Activated CD4-positive, alpha-beta T cell treated with anti-CD3 and anti-CD28 coated beads for 36 hours (primary cell): ENCODE data around the gene OAS3. TPM values are rescaled to one million over a fixed set of nuclear protein-coding genes. Genes with fewer than 3 reads are reported as not detected.
A peak's percentile ranks its signal among the peaks of the same experiment; 100 is the strongest.
"Not testable (repeated sequence)": the region's sequence is repeated elsewhere in the genome, so short reads cannot be mapped to it uniquely, and the experiment has no call there.

Experiments used
- ATAC-seq: fragments of 200-7000 bp; cut with Tn5 transposase; one replicate; pipeline ENCODE4 v1.10.0; 2021; ENCODE audit warnings: mild to moderate bottlenecking, moderate library complexity
- CTCF ChIA-PET: fragments of 350-600 bp; sonication (Branson Sonifier 250); formaldehyde crosslinking; loops from one replicate; lab custom pipeline; 2021; ENCODE audit warnings: antibody characterized with exemption; lab: Charles Lee
- POLR2A ChIA-PET: fragments of 350-600 bp; sonication (Branson Sonifier 250); formaldehyde crosslinking; loops from one replicate; lab custom pipeline; 2021; ENCODE audit warnings: antibody characterized with exemption, inconsistent platforms; lab: Charles Lee
- DNase-seq: peaks from one replicate; pipeline ENCODE4 v3.0.0-alpha.2; 2020
- H3K27ac Mint-ChIP-seq: one replicate; pipeline ENCODE4 v1.8.0; 2021; ENCODE audit warnings: mixed read lengths
- H3K27me3 Mint-ChIP-seq: one replicate; pipeline ENCODE4 v1.8.0; 2021; ENCODE audit warnings: mixed read lengths
- H3K36me3 Mint-ChIP-seq: one replicate; pipeline ENCODE4 v1.8.0; 2021; ENCODE audit warnings: low read depth, mixed read lengths
- H3K4me1 Mint-ChIP-seq: one replicate; pipeline ENCODE4 v1.8.0; 2021; ENCODE audit warnings: mixed read lengths
- H3K4me3 Mint-ChIP-seq: one replicate; pipeline ENCODE4 v1.8.0; 2021; ENCODE audit warnings: mild to moderate bottlenecking, moderate library complexity, mixed read lengths
- H3K9me3 Mint-ChIP-seq: one replicate; pipeline ENCODE4 v1.8.0; 2021; ENCODE audit warnings: low read depth, mixed read lengths
- intact Hi-C, 2 experiments: fragments of 100-400 bp; cut with DNase I in 1 of 2; cut with micrococcal nuclease in 1 of 2; formaldehyde crosslinking; loops; one replicate each; pipeline versions ENCODE4 v1.14.2 to v1.15.1; 2022 to 2024; cut with DNase I, micrococcal nuclease
- total RNA-seq, 2 experiments: library from RNA; stranded (reverse); gene quantifications; one replicate each; pipeline ENCODE4 v1.2.3, GENCODE V29; 2021

The OAS3 gene
- total RNA-seq, 2 experiments from 2014 or later: 32.1 to 35.3 TPM

DNA sequence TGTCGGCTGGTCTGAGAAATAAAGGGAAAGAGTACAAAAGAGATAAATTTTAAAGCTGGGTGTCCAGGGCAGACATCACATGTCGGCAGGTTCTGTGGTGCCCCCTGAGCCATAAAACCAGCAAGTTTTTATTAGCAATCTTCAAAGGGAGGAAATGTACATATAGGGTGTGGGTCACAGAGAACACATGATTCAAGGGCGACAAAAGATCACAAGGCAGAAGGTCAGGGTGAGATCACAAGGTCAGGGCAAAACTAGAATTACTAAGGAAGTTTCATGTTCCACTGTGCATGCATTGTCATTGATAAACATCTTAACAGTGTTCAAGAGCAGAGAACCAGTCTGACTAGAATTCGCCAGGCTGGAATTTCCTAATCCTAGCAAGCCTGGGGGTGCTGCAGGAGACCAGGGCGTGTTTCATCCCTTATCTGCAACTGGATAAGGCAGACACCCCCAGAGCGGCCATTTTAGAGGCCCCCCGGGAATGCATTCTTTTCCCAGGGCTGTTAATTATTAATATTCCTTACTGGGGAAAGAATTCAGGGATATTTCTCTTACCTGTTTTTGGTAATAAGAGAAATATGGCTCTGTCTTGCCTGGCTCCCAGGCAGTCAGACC lies 11.7 kb upstream of the OAS3 start:
- POLR2A ChIA-PET, H3K36me3 Mint-ChIP-seq, H3K27me3 Mint-ChIP-seq, H3K27ac Mint-ChIP-seq, ATAC-seq, H3K9me3 Mint-ChIP-seq, DNase-seq, H3K4me3 Mint-ChIP-seq, intact Hi-C loops, H3K4me1 Mint-ChIP-seq: not testable (repeated sequence)
- CTCF ChIA-PET: interaction anchor here (0.7 kb wide), 1 partner anchor 86 kb away, joined by 4 read pairs; no protein-coding TSS in a partner anchor

DNA sequence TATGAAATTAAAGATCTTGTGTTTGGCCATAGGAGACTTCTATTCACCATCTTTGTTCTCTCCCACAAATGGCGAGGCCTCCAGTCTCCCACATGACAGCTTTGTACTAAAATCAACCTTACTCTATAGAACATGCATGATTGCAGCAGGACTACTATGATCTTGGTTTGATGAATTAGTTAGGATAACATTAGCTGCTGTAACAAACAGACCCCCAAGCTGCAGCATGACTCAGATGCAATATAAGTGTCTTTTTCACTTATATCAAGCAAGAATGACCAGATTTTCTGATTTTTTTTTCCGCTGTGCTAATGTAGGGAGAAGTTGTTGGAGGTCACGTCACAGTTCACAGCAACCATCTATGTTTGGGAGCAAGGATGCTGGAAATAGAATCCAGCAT lies 10.8 kb upstream of the OAS3 start:
- DNase-seq (no peak), ATAC-seq (no peak)
- Mint-ChIP-seq H3K27me3 (no peaks in the 10 kb centered on the region), H3K4me1 (peaks cover 4% of the 10 kb centered on the region), H3K4me3 (no peak overlapping the region), H3K27ac (no peak overlapping the region), H3K36me3 (peaks cover 7% of the 10 kb centered on the region), H3K9me3 (peaks cover 6% of the 10 kb centered on the region)
- intact Hi-C loops: no loop called here
- ChIA-PET POLR2A (no interaction called here), CTCF (interaction anchor here (1.0 kb wide), 2 partner anchors 37 to 65 kb away, joined by 3 to 4 read pairs; no protein-coding TSS in a partner anchor)

GRCh38 chr12:112927925-112928324 lies 10.3 kb upstream of the OAS3 start:
- H3K9me3 Mint-ChIP-seq: peaks cover 6% of the 10 kb centered on the region
- no peaks in the 10 kb centered on the region for H3K27me3 Mint-ChIP-seq
- intact Hi-C loops: no loop called here
- H3K4me1 Mint-ChIP-seq: peaks cover 4% of the 10 kb centered on the region
- ATAC-seq: no peak
- DNase-seq: no peak
- ChIA-PET CTCF (interaction anchor here (1.0 kb wide), 2 partner anchors 36 to 65 kb away, joined by 3 to 4 read pairs; no protein-coding TSS in a partner anchor), POLR2A (no interaction called here)
- H3K36me3 Mint-ChIP-seq: peaks cover 7% of the 10 kb centered on the region
- H3K4me3 Mint-ChIP-seq: no peak overlapping the region
- H3K27ac Mint-ChIP-seq: no peak overlapping the region

- H3K9me3 Mint-ChIP-seq: peaks cover 6% of the 10 kb centered on the region
- H3K4me3 Mint-ChIP-seq: no peak overlapping the region
- peaks cover 4% of the 10 kb centered on the region for H3K4me1 Mint-ChIP-seq
- ChIA-PET POLR2A (no interaction called here), CTCF (no interaction called here)
- intact Hi-C loops: no loop called here
- DNase-seq (no peak), ATAC-seq (no peak)
- no peak overlapping the region for H3K27ac Mint-ChIP-seq
- peaks cover 7% of the 10 kb centered on the region for H3K36me3 Mint-ChIP-seq
- no peaks in the 10 kb centered on the region for H3K27me3 Mint-ChIP-seq
These were observed 9.3 kb upstream of the OAS3 start for GRCh38 chr12:112928978-112929377.

DNA sequence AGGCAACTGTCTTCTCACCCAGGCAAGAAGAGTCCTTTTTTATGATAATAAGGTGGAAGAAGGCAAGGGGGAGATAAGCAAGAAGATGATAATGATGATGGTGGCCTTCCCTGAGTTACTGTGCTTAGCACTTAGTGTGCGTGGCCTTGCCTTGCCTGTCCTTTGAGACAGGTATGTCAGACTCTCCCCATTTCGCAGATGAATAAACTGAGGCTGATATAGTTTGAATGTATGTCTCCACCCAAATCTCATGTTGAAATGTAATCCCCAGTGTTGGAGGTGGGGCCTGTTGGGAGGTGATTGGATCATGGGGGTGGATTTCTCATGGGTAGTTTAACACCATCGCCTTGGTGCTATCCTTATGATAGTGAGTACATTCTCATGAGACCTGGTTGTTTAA lies 8.6 kb upstream of the OAS3 start:
- ATAC-seq: no peak
- ChIA-PET CTCF (interaction anchor here (0.6 kb wide), 1 partner anchor 78 kb away, joined by 3 read pairs; no protein-coding TSS in a partner anchor), POLR2A (no interaction called here)
- Mint-ChIP-seq H3K36me3 (peaks cover 7% of the 10 kb centered on the region), H3K4me3 (no peak overlapping the region), H3K27ac (no peak overlapping the region), H3K27me3 (no peaks in the 10 kb centered on the region), H3K9me3 (peaks cover 6% of the 10 kb centered on the region), H3K4me1 (peaks cover 6% of the 10 kb centered on the region)
- no peak for DNase-seq
- intact Hi-C loops: no loop called here

- intact Hi-C loops: no loop called here
- no peaks in the 10 kb centered on the region for H3K27me3 Mint-ChIP-seq
- no peak overlapping the region for H3K4me3 Mint-ChIP-seq
- CTCF ChIA-PET: interaction anchor here (0.7 kb wide), 1 partner anchor 174 kb away, joined by 3 read pairs; no protein-coding TSS in a partner anchor
- DNase-seq: no peak
- POLR2A ChIA-PET: no interaction called here
- ATAC-seq: no peak
- peaks cover 7% of the 10 kb centered on the region for H3K4me1 Mint-ChIP-seq
- peaks cover 7% of the 10 kb centered on the region for H3K36me3 Mint-ChIP-seq
- H3K27ac Mint-ChIP-seq: no peak overlapping the region
- H3K9me3 Mint-ChIP-seq: peaks cover 6% of the 10 kb centered on the region
These were observed 7.9 kb upstream of the OAS3 start for GRCh38 chr12:112930350-112930749.

- Mint-ChIP-seq H3K27ac (no peak overlapping the region), H3K36me3 (peaks cover 2% of the 10 kb centered on the region), H3K9me3 (peaks cover 4% of the 10 kb centered on the region), H3K4me1 (peaks cover 13% of the 10 kb centered on the region), H3K4me3 (no peak overlapping the region), H3K27me3 (no peaks in the 10 kb centered on the region)
- intact Hi-C loops: no loop called here
- ChIA-PET CTCF (interaction anchor here (1.6 to 1.7 kb wide), 2 partner anchors 24 to 29 kb away, joined by 4 to 5 read pairs; no protein-coding TSS in a partner anchor), POLR2A (no interaction called here)
- no peak for DNase-seq
- no peak for ATAC-seq
These were observed 5.7 kb upstream of the OAS3 start for GRCh38 chr12:112932485-112933128.

- Mint-ChIP-seq H3K36me3 (no peaks in the 10 kb centered on the region), H3K9me3 (peaks cover 2% of the 10 kb centered on the region), H3K4me1 (peaks cover 18% of the 10 kb centered on the region), H3K4me3 (no peak overlapping the region), H3K27ac (no peak overlapping the region), H3K27me3 (no peaks in the 10 kb centered on the region)
- DNase-seq: no peak
- CTCF ChIA-PET: interaction anchor here (1.6 kb wide), 1 partner anchor 25 kb away, joined by 5 read pairs; no protein-coding TSS in a partner anchor
- POLR2A ChIA-PET: interaction anchor here (0.6 kb wide), 1 partner anchor 96 kb away, joined by 4 read pairs; no protein-coding TSS in a partner anchor
- intact Hi-C loops: no loop called here
- ATAC-seq: no peak
These were observed 5.2 kb upstream of the OAS3 start for GRCh38 chr12:112933129-112933505.

- Mint-ChIP-seq H3K9me3 (peaks cover 2% of the 10 kb centered on the region), H3K4me1 (peaks cover 37% of the 10 kb centered on the region), H3K27ac (no peak overlapping the region), H3K27me3 (no peaks in the 10 kb centered on the region), H3K36me3 (peaks cover 2% of the 10 kb centered on the region), H3K4me3 (no peak overlapping the region)
- DNase-seq: peak; percentile 15
- intact Hi-C loops: loop anchor here in 1 of 2 experiments (2.0 kb wide), 1 partner anchor 29 kb away; the partner anchor contains the start of gene OAS1
- ChIA-PET CTCF (no interaction called here), POLR2A (no interaction called here)
- no peak for ATAC-seq
These were observed 2.0 kb upstream of the OAS3 start for GRCh38 chr12:112936264-112936663.

GRCh38 chr12:112936927-112937326 lies 1.3 kb upstream of the OAS3 start:
- H3K36me3 Mint-ChIP-seq: peaks cover 2% of the 10 kb centered on the region
- H3K27ac Mint-ChIP-seq: peak overlapping the region; percentile 11
- H3K4me1 Mint-ChIP-seq: peaks cover 37% of the 10 kb centered on the region
- intact Hi-C loops: loop anchor here in 1 of 2 experiments (2.0 kb wide), 1 partner anchor 30 kb away; the partner anchor contains the start of gene OAS1
- peaks cover 2% of the 10 kb centered on the region for H3K9me3 Mint-ChIP-seq
- H3K27me3 Mint-ChIP-seq: no peaks in the 10 kb centered on the region
- H3K4me3 Mint-ChIP-seq: no peak overlapping the region
- ChIA-PET CTCF (interaction anchor here (1.0 to 2.0 kb wide), 3 partner anchors 37 to 56 kb away, joined by 3 to 8 read pairs (median 8); partner anchors contain the start of gene OAS2), POLR2A (no interaction called here)
- no peak for ATAC-seq
- DNase-seq: no peak

DNA sequence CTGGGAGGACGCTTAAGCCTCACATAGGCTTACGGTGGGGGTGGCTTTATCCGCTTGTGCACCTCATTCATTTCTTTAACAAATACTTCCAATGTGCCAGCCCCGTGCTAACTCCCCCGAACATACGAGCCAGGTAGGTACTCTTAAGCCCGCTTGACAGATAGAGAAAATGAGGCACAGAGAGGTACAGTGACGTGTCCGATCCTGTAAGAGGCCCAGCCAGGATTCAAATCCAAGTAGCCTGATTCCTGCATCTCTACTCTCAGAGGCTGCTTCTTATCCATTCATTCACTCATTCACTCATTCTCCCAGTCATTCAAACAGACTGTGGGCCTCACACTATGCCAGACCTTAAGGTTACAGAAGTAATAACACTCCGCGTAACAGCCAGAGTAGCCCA lies 477 bp downstream of the OAS3 start:
- peaks cover 37% of the 10 kb centered on the region for H3K4me1 Mint-ChIP-seq
- ATAC-seq: peak; percentile 4

More for the DNA sequence above, 477 bp downstream of the OAS3 start:
- peaks cover 2% of the 10 kb centered on the region for H3K9me3 Mint-ChIP-seq
- ChIA-PET POLR2A (interaction anchor here (1.2 kb wide), 1 partner anchor 14 kb away, joined by 3 read pairs; no protein-coding TSS in a partner anchor), CTCF (interaction anchor here (1.3 to 2.0 kb wide), 3 partner anchors 38 to 54 kb away, joined by 4 to 8 read pairs (median 8); partner anchors contain the start of gene OAS2)
- no peaks in the 10 kb centered on the region for H3K27me3 Mint-ChIP-seq
- DNase-seq: peak; percentile 13
- intact Hi-C loops: loop anchor here (1.0 to 2.0 kb wide), 2 partner anchors 32 to 40 kb away; partner anchors contain the start of genes OAS2 (in 2 of the 2) and OAS1 (in 1 of the 2)
- H3K36me3 Mint-ChIP-seq: peaks cover 2% of the 10 kb centered on the region
- peak overlapping the region; percentile 89 for H3K27ac Mint-ChIP-seq
- H3K4me3 Mint-ChIP-seq: peak overlapping the region; percentile 78
